Germinal center (tissue), 1 donor: ENCODE results near the gene CAPN8.

Source experiments
- DNase-seq: peaks from one replicate; pipeline ENCODE4 v3.0.0; 2012; ENCODE audit warnings: mixed read lengths, low spot score

Gene CAPN8

DNA sequence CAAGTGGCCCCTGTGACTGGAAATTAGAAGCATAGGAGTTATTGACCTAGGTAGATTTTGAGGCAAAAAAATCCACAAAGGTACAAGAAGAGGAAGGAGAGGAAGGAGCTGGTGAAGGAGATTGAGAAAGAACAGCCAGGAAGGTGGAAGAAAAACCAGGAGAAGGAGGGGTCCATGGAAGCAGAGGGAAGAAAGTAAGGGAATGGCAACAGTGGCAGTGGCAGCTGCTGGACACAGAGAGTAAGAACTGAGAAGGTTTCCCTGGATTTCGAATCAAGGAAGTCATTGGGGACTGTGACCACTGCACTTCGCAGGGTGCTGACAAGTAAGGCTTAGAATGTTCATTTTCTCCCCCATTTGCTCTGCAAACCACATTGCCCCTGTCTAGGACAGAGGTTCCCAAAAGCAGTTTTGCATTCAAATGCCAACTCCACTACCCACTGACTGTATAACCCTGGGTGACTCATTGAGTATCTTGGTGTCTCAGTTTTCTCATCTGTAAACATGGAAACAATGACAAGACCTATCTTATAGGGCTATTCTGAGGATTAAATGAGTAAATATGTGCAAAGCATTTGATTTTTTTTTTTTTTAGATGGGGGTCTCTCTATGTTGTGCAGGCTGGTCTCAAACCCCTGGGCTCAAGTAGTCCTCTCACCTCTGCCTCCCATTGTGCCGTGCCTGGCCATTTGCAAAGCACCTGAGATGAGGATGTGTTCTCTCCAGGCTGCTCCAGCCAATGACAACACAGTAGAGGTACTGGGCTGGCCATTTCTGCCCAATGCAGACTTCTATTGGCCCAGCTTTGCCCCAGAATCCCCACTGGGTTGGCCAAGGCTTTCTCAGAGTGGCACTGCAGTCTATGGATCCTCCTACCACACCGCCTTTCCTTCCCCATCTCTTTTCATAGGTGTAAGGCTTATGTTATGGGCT is 37.5 kb upstream of the CAPN8 start:
- no peak for DNase-seq

GRCh38 chr1:223700942-223701637 is 35.6 kb upstream of the CAPN8 start:
- no peak for DNase-seq

- DNase-seq: no peak
Measured at GRCh38 chr1:223700388-223700918, 35.0 kb upstream of the CAPN8 start.

- no peak for DNase-seq
Measured at GRCh38 chr1:223695941-223696340, 30.4 kb upstream of the CAPN8 start.

DNA sequence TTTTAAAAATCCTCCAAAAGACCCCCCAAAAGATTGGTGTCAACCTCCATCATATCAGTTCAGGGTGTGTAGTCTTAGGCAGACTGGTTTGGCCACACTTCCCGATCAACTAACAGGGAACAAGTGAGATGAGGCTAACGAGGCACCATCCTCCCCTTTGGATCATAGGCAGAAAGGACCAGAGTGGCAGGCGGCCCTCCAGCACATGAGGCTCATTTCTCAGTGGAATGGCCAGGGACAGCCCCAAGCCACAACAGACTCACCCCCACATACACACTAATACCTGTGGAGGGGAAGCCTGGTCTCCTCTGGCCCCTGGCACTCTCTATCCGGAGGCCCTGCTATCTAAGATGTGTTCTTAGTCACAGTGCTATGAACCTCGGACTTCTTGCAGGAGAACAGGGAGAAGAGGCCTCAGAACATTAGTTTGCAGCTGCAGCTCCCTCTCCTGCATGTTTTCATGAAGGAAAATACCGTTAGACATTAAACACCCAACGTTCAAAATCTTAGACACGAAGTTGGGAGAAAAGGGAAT is 29.6 kb upstream of the CAPN8 start:
- no peak for DNase-seq

- no peak for DNase-seq
Measured at GRCh38 chr1:223691121-223691520, 25.6 kb upstream of the CAPN8 start.

GRCh38 chr1:223684488-223684792 is 18.9 kb upstream of the CAPN8 start:
- no peak for DNase-seq

- DNase-seq: peak; percentile 29
Measured at GRCh38 chr1:223683586-223684487, 18.3 kb upstream of the CAPN8 start.

DNA sequence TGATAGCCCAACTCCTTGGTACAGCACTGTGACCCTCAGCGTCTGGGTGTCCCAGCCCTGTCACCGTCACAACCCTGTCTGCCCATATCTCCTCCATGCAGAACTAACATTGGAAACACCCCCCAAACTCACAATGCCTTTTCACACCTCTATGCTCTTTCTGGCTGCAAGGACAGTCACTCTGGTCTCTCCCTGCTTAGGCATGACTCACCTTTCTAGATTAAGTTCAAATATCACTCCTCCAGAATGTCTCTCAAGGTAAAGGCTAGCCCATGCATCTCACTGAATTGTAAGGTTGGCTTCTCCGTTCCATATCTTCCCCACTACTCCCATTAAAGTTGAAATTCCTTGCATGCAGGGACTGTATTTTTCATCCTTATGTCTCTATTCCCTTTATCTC is 17.0 kb upstream of the CAPN8 start:
- DNase-seq: no peak

GRCh38 chr1:223680188-223680587 is 14.7 kb upstream of the CAPN8 start:
- DNase-seq: no peak

DNA sequence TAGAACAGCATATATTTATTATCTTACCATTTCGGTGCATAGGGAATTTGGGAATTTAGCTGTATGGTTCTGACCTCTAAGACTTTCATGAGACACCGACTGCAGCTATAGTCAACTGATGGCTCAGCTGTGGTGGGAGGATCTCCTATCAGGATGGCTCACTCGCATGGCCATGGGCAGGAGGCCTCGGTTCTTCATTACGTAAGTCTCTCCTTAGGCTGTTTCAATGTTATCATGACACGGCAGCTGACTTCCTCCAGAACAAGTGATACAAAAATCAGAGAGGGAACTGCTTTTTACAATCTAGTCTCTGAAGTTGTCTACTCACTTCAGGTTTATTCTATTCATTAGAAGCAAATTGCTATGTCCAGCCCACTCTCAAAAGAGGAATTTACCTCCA is 13.3 kb upstream of the CAPN8 start:
- DNase-seq: no peak

- DNase-seq: no peak
Measured at GRCh38 chr1:223674119-223674890, 8.8 kb upstream of the CAPN8 start.

- no peak for DNase-seq
Measured at GRCh38 chr1:223670458-223671159, 5.1 kb upstream of the CAPN8 start.

GRCh38 chr1:223669003-223669795 is 3.7 kb upstream of the CAPN8 start:
- DNase-seq: no peak

DNA sequence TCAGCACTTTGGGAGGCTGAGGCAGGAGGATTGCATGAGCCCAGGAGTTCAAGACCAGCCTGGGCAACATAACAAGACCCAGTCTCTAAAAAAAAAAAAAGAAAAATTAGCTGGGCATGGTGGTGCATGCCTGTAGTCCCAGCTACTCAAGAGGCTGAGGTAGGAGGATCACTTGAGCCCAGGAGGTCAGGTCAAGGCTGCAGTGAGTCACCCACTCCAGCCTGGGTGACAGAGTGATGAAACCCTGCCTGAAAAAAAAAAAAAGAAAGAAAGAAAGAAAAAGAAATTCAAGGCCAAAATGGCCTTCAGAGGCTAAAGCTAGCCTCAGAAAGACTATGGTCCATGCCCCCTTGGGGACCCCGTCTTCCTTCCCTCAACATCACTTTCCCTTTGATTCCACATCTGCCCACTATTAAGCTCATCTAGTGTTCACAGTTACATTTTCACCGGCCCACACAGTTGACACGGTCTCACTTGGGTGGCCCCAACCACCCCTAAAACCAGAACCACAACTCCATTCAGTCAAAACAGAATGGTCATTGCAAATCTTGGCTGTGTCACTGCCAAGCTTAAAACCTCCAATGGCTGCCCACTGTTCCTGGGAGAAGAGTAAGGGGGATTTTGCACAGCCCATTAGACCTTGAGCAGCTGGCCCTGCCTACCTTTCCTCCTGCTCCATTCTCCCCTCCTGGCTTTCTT is 2.1 kb upstream of the CAPN8 start:
- no peak for DNase-seq

DNA sequence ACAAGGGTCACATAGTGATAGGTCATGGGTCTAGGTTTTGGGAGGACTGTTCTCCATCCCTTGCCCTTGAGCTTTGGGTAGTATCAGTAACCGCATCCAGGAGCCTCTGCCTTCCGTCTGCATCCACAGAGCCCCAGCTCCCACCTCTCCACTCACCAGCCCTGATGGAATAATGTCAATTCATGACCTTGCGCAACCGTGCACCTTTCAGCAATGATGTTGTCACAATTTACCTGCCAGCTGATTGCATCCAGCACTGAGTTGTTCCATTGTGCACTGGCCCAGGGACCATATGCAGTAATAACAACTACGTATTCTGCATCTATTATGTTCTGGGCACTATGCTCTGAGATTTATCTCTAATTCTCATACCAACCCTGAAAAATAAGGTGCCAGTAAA is 1.4 kb downstream of the CAPN8 start:
- DNase-seq: no peak

- no peak for DNase-seq
Measured at GRCh38 chr1:223662943-223663342, 2.6 kb downstream of the CAPN8 start.

DNA sequence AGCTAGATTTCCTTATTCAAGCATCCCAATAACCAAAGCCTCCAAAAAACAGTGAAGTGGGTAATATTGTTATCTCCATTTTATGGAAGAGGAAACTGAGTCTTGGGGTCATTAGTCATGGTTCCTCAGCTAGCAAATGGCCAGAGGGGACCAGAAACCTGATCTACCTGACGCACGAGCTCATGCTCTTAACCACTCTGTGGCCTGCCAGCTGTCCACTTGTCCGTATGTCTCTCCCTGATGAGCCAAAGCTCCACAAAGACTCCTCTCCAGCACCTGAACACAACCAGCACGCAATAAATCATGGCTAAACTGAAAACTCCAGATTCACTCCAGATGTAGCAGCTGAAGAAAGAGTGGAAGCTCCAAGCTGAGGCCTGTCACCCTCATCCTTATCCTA is 5.8 kb downstream of the CAPN8 start:
- DNase-seq: no peak

DNA sequence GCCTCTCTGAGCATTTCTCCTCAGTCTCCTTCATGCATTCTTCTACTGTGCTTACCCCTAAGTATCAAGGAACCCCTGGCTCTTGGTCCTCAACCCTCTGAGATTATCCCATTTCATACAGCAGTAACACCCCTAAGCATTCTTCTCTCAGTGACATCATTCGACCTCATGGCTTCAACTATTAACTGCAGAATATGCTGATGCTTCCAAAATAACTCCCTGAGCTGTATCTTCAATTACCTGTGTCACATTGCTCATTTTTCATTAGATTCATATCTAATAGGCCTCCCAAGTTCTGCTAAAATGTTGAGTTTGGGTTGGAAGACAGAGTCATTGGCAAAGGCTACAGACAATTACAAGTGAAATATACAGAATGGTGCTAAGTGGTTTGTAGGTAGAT is 7.5 kb downstream of the CAPN8 start:
- DNase-seq: no peak
